ENCODE data around the gene RRP8. TPM values are rescaled to one million over a fixed set of nuclear protein-coding genes. Genes with fewer than 3 reads are reported as not detected.

The RRP8 gene
- total RNA-seq, 1 experiment from 2014 or later, result 17.8 TPM

GRCh38 chr11:6548121-6548520 is 55.3 kb downstream of the RRP8 start (continued):
- no peak for TF ChIP-seq ELF1 (IDR thresholded peaks at IDR 0.05; ENCODE audit: borderline replicate concordance, low read depth)
- no peak for TF ChIP-seq RAD21 (IDR thresholded peaks at IDR 0.05; ENCODE audit: low read depth)
- no peak for TF ChIP-seq ATF3 (IDR thresholded peaks at IDR 0.05)
- no peak for TF ChIP-seq EZH2 (IDR thresholded peaks at IDR 0.05)
- no peak for TF ChIP-seq POLR2A (IDR thresholded peaks at IDR 0.05; ENCODE audit: borderline replicate concordance, extremely low read depth, insufficient read depth, insufficient read length)
- TF ChIP-seq FOSL1 (IDR thresholded peaks at IDR 0.05; ENCODE audit: low read depth), result no peak
- TF ChIP-seq, protein P1, sequence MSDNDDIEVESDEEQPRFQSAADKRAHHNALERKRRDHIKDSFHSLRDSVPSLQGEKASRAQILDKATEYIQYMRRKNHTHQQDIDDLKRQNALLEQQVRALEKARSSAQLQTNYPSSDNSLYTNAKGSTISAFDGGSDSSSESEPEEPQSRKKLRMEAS (IDR thresholded peaks at IDR 0.05), result no peak
- TF ChIP-seq SRF (IDR thresholded peaks at IDR 0.05; ENCODE audit: low read depth), result no peak

DNA sequence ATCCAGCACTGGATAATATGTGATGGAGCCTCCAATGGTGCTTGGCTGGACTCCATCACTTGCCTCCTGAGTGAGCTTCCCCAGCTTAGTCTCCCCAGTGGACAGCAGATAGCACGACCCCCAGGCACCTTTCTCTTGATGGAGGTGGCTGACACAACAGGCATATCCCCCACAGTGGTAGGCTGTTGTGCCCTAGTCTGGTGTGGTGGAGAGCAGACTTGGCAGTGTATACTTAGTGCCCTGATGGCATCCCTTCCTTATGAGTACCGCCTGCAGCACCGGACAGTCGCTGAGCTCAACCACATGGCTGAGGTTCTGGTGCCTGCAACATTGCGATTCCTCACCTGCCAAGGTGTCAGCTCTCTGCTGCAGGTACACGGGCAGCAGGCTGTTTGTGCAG is 56.2 kb downstream of the RRP8 start:
- CTCF ChIA-PET, result interaction anchor here (1.9 kb wide), 1 partner anchor 16 kb away, joined by 5 read pairs; no protein-coding TSS in a partner anchor
- H3K4me2 ChIP-seq (ENCODE audit: low read length), result no peak overlapping the region
- H2AFZ ChIP-seq (ENCODE audit: low read depth, low read length, poor library complexity, severe bottlenecking), result no peak overlapping the region
- RAD21 ChIA-PET (ENCODE audit: low non-redundant PET in 1 of 2, low total read pairs in 2 of 2, uncharacterized antibody in 2 of 2, unreplicated experiment in 2 of 2), result no interaction called here
- no peaks in the 10 kb centered on the region for H3K79me2 ChIP-seq (ENCODE audit: insufficient read depth, low read length)
- H3K9me3 ChIP-seq (ENCODE audit: control insufficient read depth in 1 of 2, insufficient read depth in 1 of 2, low read depth in 1 of 2, low read length in 2 of 2), result no peaks in the 10 kb centered on the region
- no peaks in the 10 kb centered on the region for H3K9me2 ChIP-seq (ENCODE audit: insufficient read depth)
- no TSS peak for BruUV-seq (replicated peaks)
- no peak overlapping the region for H3K4me3 ChIP-seq (replicated peaks in 1 of 2; ENCODE audit: low read depth in 1 of 2, low read length in 2 of 2)
- intact Hi-C loops (cut with micrococcal nuclease), result no loop called here
- no peak overlapping the region for H3K27ac ChIP-seq (ENCODE audit: low read depth, low read length)
- H3K36me3 ChIP-seq (ENCODE audit: control insufficient read depth in 1 of 2, insufficient read depth in 2 of 2, low read length in 2 of 2), result no peaks in the 10 kb centered on the region
- no peaks in the 10 kb centered on the region for H3K27me3 ChIP-seq (ENCODE audit: insufficient read depth, low read length)
- no peaks in the 10 kb centered on the region for H3K4me1 ChIP-seq (ENCODE audit: control insufficient read depth in 1 of 2, insufficient read depth in 2 of 2, low read length in 2 of 2)
- no peak for TF ChIP-seq EZH2 (IDR thresholded peaks at IDR 0.05)
- TF ChIP-seq, protein P1 (IDR thresholded peaks at IDR 0.05), result no peak
- no peak for TF ChIP-seq EZH2phosphoT487 (IDR thresholded peaks at IDR 0.05; ENCODE audit: borderline replicate concordance)
- no peak for TF ChIP-seq JUND (IDR thresholded peaks at IDR 0.05)
- no peak for TF ChIP-seq EGR1 (IDR thresholded peaks at IDR 0.05; ENCODE audit: low read depth)
- no peak for TF ChIP-seq YY1 (IDR thresholded peaks at IDR 0.05; ENCODE audit: extremely low read depth, insufficient replicate concordance, low read depth, low read length)
- TF ChIP-seq, protein P2, sequence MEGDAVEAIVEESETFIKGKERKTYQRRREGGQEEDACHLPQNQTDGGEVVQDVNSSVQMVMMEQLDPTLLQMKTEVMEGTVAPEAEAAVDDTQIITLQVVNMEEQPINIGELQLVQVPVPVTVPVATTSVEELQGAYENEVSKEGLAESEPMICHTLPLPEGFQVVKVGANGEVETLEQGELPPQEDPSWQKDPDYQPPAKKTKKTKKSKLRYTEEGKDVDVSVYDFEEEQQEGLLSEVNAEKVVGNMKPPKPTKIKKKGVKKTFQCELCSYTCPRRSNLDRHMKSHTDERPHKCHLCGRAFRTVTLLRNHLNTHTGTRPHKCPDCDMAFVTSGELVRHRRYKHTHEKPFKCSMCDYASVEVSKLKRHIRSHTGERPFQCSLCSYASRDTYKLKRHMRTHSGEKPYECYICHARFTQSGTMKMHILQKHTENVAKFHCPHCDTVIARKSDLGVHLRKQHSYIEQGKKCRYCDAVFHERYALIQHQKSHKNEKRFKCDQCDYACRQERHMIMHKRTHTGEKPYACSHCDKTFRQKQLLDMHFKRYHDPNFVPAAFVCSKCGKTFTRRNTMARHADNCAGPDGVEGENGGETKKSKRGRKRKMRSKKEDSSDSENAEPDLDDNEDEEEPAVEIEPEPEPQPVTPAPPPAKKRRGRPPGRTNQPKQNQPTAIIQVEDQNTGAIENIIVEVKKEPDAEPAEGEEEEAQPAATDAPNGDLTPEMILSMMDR (IDR thresholded peaks at IDR 0.05 in 2 of 3, conservative IDR thresholded peaks at IDR 0.05 in 1 of 3; ENCODE audit: borderline replicate concordance in 1 of 3, insufficient read depth in 1 of 3, low read depth in 2 of 3, low read length in 2 of 3), result no peak
- TF ChIP-seq, protein P3, sequence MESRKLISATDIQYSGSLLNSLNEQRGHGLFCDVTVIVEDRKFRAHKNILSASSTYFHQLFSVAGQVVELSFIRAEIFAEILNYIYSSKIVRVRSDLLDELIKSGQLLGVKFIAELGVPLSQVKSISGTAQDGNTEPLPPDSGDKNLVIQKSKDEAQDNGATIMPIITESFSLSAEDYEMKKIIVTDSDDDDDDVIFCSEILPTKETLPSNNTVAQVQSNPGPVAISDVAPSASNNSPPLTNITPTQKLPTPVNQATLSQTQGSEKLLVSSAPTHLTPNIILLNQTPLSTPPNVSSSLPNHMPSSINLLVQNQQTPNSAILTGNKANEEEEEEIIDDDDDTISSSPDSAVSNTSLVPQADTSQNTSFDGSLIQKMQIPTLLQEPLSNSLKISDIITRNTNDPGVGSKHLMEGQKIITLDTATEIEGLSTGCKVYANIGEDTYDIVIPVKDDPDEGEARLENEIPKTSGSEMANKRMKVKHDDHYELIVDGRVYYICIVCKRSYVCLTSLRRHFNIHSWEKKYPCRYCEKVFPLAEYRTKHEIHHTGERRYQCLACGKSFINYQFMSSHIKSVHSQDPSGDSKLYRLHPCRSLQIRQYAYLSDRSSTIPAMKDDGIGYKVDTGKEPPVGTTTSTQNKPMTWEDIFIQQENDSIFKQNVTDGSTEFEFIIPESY (IDR thresholded peaks at IDR 0.05; ENCODE audit: extremely low read depth, insufficient replicate concordance, low read length), result no peak
- TF ChIP-seq ZFX (IDR thresholded peaks at IDR 0.05), result no peak
- no peak for TF ChIP-seq SRF (IDR thresholded peaks at IDR 0.05; ENCODE audit: low read depth)
- no peak for TF ChIP-seq RAD21 (IDR thresholded peaks at IDR 0.05; ENCODE audit: low read depth)
- no peak for TF ChIP-seq TCF7L2 (IDR thresholded peaks at IDR 0.05; ENCODE audit: borderline replicate concordance, extremely low read depth, insufficient read depth, insufficient read length)
- TF ChIP-seq CEBPB (IDR thresholded peaks at IDR 0.05; ENCODE audit: low read depth), result no peak
- TF ChIP-seq CBX3 (IDR thresholded peaks at IDR 0.05; ENCODE audit: low read depth), result no peak
- TF ChIP-seq POLR2AphosphoS5 (IDR thresholded peaks at IDR 0.05; ENCODE audit: low read depth, low read length), result no peak
- no peaks in the 10 kb centered on the region for H4K20me1 ChIP-seq (ENCODE audit: insufficient read depth)
- ATAC-seq, result no peak; the same call in 1 of the 2 replicates
- H3K9ac ChIP-seq (ENCODE audit: low read length), result no peak overlapping the region
- POLR2A ChIA-PET, result no interaction called here
- no peak for DNase-seq (ENCODE audit: low read depth, low spot score)

Measured in HCT116 (cell line).